ENCODE data around the gene DAGLA. TPM values are rescaled to one million over a fixed set of nuclear protein-coding genes. Genes with fewer than 3 reads are reported as not detected.

DAGLA gene
- total RNA-seq, 1 donor from 2014 or later, result 21.0 TPM

GRCh38 chr11:61771985-61772455 is 91.8 kb downstream of the DAGLA start:
- H3K27ac Mint-ChIP-seq (ENCODE audit: unreplicated experiment), result no peak overlapping the region
- peaks cover 8% of the 10 kb centered on the region for H3K4me1 Mint-ChIP-seq
- H3K4me3 Mint-ChIP-seq, result no peak overlapping the region
- H3K36me3 Mint-ChIP-seq (ENCODE audit: low read depth), result no peaks in the 10 kb centered on the region
- H3K27me3 Mint-ChIP-seq (ENCODE audit: low read depth), result no peaks in the 10 kb centered on the region
- no peaks in the 10 kb centered on the region for H3K9me3 Mint-ChIP-seq
- TF ChIP-seq, protein P1, sequence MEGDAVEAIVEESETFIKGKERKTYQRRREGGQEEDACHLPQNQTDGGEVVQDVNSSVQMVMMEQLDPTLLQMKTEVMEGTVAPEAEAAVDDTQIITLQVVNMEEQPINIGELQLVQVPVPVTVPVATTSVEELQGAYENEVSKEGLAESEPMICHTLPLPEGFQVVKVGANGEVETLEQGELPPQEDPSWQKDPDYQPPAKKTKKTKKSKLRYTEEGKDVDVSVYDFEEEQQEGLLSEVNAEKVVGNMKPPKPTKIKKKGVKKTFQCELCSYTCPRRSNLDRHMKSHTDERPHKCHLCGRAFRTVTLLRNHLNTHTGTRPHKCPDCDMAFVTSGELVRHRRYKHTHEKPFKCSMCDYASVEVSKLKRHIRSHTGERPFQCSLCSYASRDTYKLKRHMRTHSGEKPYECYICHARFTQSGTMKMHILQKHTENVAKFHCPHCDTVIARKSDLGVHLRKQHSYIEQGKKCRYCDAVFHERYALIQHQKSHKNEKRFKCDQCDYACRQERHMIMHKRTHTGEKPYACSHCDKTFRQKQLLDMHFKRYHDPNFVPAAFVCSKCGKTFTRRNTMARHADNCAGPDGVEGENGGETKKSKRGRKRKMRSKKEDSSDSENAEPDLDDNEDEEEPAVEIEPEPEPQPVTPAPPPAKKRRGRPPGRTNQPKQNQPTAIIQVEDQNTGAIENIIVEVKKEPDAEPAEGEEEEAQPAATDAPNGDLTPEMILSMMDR (conservative IDR thresholded peaks at IDR 0.05), result no peak
- DNase-seq (ENCODE audit: low read depth, low spot score), result no peak

DNA sequence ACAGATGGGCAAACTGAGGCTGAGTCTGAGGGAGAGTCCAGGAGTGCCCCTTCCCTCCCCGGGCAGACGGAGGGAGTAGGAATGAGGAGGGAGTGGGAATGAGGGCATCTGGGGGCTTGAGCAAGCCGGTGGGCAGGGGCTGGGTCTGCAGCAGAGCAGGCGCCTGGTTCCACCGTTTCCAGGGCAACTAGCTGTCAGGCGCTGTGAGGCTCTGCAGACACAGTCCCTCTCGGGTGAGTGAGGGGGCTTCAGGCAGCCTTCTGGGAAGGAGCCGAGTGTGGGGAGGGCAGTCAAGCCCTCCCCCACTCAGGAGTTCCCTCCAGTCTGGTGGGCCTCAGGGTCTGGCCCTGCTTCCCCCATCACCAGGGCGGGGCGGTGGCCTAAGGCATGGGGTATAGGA is 93.2 kb downstream of the DAGLA start:
- DNase-seq (ENCODE audit: low read depth, low spot score), result no peak
- TF ChIP-seq, protein P1 (conservative IDR thresholded peaks at IDR 0.05), result no peak
- Mint-ChIP-seq H3K27ac (ENCODE audit: unreplicated experiment) (no peak overlapping the region), H3K36me3 (ENCODE audit: low read depth) (no peaks in the 10 kb centered on the region), H3K4me1 (peaks cover 8% of the 10 kb centered on the region), H3K9me3 (no peaks in the 10 kb centered on the region), H3K27me3 (ENCODE audit: low read depth) (no peaks in the 10 kb centered on the region), H3K4me3 (no peak overlapping the region)

DNA sequence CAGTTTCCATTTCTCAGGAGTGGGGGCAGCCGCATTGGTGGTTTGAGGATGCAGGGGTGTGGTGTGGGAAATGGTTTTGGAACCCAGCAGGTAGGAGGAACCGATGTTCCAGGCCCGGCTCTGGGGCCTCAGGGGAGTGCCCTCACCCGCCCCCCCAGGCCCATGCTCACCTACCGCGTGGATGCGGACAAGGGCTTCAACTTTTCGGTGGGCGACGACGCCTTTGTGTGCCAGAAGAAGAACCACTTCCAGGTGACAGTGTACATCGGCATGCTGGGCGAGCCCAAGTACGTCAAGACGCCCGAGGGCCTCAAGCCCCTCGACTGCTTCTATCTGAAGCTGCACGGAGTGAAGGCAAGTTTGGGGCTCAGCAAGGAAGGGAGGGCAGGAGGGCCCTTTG is 93.6 kb downstream of the DAGLA start:
- no peak for DNase-seq (ENCODE audit: low read depth, low spot score)
- Mint-ChIP-seq H3K27ac (ENCODE audit: unreplicated experiment) (no peak overlapping the region), H3K4me1 (peaks cover 8% of the 10 kb centered on the region), H3K27me3 (ENCODE audit: low read depth) (no peaks in the 10 kb centered on the region), H3K4me3 (no peak overlapping the region), H3K9me3 (no peaks in the 10 kb centered on the region), H3K36me3 (ENCODE audit: low read depth) (no peaks in the 10 kb centered on the region)
- TF ChIP-seq, protein P1 (conservative IDR thresholded peaks at IDR 0.05), result no peak

GRCh38 chr11:61774411-61774810 is 94.2 kb downstream of the DAGLA start:
- Mint-ChIP-seq H3K9me3 (no peaks in the 10 kb centered on the region), H3K4me1 (peaks cover 8% of the 10 kb centered on the region), H3K27ac (ENCODE audit: unreplicated experiment) (no peak overlapping the region), H3K4me3 (no peak overlapping the region), H3K36me3 (ENCODE audit: low read depth) (no peaks in the 10 kb centered on the region), H3K27me3 (ENCODE audit: low read depth) (no peaks in the 10 kb centered on the region)
- DNase-seq (ENCODE audit: low read depth, low spot score), result no peak
- TF ChIP-seq, protein P1 (conservative IDR thresholded peaks at IDR 0.05), result no peak

DNA sequence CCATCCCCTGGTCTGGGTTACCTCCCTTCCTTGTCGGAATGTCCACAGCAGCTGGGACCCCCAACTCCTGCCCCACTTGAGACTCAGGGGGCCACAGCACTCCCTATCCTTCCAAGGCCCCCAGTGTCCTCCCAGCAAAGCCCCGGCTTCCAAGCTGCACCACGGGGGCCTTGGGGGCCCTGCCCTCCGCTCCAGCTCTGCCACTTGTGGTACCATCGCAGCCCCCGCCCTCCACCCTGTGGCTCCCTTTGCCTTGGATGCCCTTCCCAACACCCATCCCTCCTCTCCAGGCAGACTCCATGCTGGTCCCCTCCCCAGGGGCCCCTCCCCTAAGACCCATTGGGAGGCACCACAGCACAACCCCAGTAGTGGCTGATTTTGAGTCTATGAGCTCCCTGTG is 94.9 kb downstream of the DAGLA start:
- no peak for DNase-seq (ENCODE audit: low read depth, low spot score)
- Mint-ChIP-seq H3K4me3 (no peak overlapping the region), H3K27ac (ENCODE audit: unreplicated experiment) (peak overlapping the region; percentile 50), H3K27me3 (ENCODE audit: low read depth) (no peaks in the 10 kb centered on the region), H3K36me3 (ENCODE audit: low read depth) (no peaks in the 10 kb centered on the region), H3K4me1 (peaks cover 8% of the 10 kb centered on the region), H3K9me3 (no peaks in the 10 kb centered on the region)
- TF ChIP-seq, protein P1 (conservative IDR thresholded peaks at IDR 0.05), result no peak
